Gastroesophageal sphincter (tissue), 3 donors: Measurements from ENCODE around the gene CCER1.

Experiments
- CTCF ChIP-seq, 4 experiments: fragments of 200-600 bp in 2 of 4; fragments of 450-650 bp in 2 of 4; sonication (generic) in 1 of 4; IDR thresholded peaks; one replicate each; pipeline ENCODE4 v1.5.1; 2017 to 2019; ENCODE audit warnings: antibody characterized with exemption in 4 of 4, mild to moderate bottlenecking in 2 of 4, moderate library complexity in 2 of 4
- EP300 ChIP-seq: sonication (generic); formaldehyde crosslinking; IDR thresholded peaks from one replicate; pipeline ENCODE4 v1.6.1; 2017; ENCODE audit warnings: antibody characterized with exemption, mild to moderate bottlenecking
- POLR2A ChIP-seq, 2 donors: fragments of 450-650 bp; IDR thresholded peaks; one replicate each; pipeline ENCODE4 v1.6.1; 2017; ENCODE audit warnings: antibody characterized with exemption in 2 of 2, mild to moderate bottlenecking in 2 of 2, moderate library complexity in 1 of 2

GRCh38 chr12:90922145-90922627, 32.8 kb downstream of the CCER1 start:
- TF ChIP-seq CTCF (IDR thresholded peaks at IDR 0.05) (no peak), POLR2A (IDR thresholded peaks at IDR 0.05) (no peak), EP300 (no peak)
